NB4 (cell line): Measurements from ENCODE around the gene TEX54.

ENCODE experiments used
- POLR2A ChIP-seq: IDR thresholded peaks from 2 replicates; pipeline ENCODE4 v1.6.1; 2011; ENCODE audit warnings: mild to moderate bottlenecking; ENCODE audit not compliant: insufficient read length; ENCODE audit errors: extremely low read depth
- TF ChIP-seq, protein P1 (sequence below): IDR thresholded peaks from one replicate; pipeline ENCODE4 v1.5.1; 2012; ENCODE audit warnings: low read depth, low read length

DNA sequence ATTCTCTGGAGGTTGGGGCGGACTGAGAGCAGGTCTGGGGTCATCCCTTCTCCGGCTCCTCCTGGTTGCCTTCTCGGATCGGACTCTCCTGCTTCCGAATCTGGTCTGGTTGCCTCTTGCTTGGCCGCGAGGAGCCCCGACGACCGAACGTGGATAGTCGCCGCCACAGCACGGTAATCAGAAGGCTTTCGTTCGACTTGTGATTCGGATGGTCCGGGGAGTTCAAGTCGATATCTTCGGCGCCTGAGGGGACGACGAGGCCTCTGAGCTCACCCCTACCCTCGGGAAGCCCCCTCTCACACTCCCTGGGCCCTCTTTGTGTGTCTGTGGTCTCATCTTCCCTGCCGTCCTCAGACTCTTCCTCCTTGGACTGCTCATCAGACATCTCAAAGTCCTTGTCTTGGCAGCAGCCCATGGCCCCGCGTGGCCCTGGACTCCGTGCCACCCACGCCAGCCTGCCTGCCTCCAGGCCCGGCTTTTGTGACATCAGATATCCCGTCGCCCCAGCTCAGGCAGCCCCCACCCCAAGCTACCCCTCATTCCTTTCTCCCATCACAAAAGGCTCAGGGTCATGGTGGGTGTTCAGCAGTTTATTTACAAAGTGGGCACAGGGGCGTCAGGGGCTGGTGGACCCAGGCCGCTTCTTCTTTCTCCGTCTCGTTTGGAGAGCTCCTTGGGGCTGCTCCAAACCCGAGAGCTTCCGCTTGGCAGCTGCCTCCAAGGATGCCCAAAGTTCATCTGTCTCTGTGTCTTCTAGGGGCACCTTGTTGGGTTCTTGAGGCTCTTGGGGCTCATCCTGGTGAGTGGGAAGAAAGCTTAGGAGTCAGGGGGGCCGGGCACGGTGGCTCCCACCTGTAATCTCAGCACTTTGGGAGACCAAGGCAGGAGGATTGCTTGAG lies at the start of gene TEX54:
- no peak for TF ChIP-seq POLR2A
- TF ChIP-seq, protein P1, sequence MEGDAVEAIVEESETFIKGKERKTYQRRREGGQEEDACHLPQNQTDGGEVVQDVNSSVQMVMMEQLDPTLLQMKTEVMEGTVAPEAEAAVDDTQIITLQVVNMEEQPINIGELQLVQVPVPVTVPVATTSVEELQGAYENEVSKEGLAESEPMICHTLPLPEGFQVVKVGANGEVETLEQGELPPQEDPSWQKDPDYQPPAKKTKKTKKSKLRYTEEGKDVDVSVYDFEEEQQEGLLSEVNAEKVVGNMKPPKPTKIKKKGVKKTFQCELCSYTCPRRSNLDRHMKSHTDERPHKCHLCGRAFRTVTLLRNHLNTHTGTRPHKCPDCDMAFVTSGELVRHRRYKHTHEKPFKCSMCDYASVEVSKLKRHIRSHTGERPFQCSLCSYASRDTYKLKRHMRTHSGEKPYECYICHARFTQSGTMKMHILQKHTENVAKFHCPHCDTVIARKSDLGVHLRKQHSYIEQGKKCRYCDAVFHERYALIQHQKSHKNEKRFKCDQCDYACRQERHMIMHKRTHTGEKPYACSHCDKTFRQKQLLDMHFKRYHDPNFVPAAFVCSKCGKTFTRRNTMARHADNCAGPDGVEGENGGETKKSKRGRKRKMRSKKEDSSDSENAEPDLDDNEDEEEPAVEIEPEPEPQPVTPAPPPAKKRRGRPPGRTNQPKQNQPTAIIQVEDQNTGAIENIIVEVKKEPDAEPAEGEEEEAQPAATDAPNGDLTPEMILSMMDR: no peak
